HL-60 (cell line): ENCODE results near the gene XBP1.

Experiments
- CTCF ChIP-seq: IDR thresholded peaks from one replicate; pipeline ENCODE4 v1.5.1; 2011; ENCODE audit warnings: low read length, control low read depth, inconsistent platforms; ENCODE audit not compliant: insufficient read depth
- GABPA ChIP-seq: IDR thresholded peaks from 2 replicates; pipeline ENCODE4 v1.6.1; 2012; ENCODE audit warnings: low read depth
- POLR2AphosphoS5 ChIP-seq: IDR thresholded peaks from 2 replicates; pipeline ENCODE4 v1.6.1; 2012; ENCODE audit warnings: low read depth
- REST ChIP-seq: IDR thresholded peaks from 2 replicates; pipeline ENCODE4 v1.6.1; 2012; ENCODE audit warnings: low read depth; ENCODE audit not compliant: insufficient replicate concordance

- TF ChIP-seq CTCF (no peak), POLR2AphosphoS5 (no peak), REST (no peak), GABPA (no peak)
Observed at GRCh38 chr22:28843633-28844032, 43.3 kb upstream of the XBP1 start.
